HG03095 (cell line): ENCODE measurements around the gene CLEC2L.

Experiments used
- ATAC-seq: cut with Tn5 transposase; IDR thresholded peaks from one replicate; pipeline ENCODE4 v1.9.1; 2021; ENCODE audit warnings: moderate library complexity; ENCODE audit not compliant: unreplicated experiment

The CLEC2L gene

GRCh38 chr7:139573871-139574270, 50.4 kb downstream of the CLEC2L start:
- ATAC-seq, result no peak

DNA sequence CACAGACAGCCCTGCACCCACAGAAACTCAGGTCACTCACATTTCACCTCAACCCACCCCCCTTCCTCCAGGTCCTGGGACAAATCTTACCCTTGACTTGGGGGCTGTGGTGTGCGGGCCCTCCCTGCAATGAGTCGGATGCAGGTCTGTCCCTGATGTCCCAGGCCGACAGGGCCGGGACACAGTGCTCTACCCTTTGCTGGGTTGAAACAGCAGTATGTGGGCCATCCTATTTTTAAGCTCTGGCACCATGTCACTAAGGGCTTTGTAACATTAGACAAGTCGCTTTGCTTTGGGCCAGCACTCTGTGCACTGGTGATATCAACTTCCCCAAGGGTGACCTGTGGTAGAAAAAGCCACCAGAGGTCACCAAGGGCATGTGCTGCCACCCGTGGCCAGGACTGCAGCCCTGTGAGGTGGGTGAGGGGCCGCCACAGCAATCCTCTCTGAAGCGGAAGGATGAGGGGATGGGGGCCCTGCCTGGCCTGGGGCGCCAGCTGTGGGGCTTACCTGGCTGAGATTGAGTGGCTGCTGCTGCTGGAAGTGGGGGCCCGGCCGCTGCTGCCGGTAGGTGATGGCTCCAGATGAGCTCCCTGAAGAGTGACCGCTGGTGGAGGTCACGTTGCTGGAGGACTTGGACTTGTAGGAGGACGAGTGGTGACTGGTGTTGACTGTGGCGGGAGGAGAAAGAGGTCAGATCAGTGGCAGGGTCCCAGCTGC, 51.3 kb downstream of the CLEC2L start:
- ATAC-seq, result no peak

GRCh38 chr7:139575338-139575680, 51.8 kb downstream of the CLEC2L start:
- no peak for ATAC-seq

- ATAC-seq, result no peak
These were observed 52.9 kb downstream of the CLEC2L start for GRCh38 chr7:139576179-139576973.

GRCh38 chr7:139580435-139580834, 57.0 kb downstream of the CLEC2L start:
- ATAC-seq, result no peak

DNA sequence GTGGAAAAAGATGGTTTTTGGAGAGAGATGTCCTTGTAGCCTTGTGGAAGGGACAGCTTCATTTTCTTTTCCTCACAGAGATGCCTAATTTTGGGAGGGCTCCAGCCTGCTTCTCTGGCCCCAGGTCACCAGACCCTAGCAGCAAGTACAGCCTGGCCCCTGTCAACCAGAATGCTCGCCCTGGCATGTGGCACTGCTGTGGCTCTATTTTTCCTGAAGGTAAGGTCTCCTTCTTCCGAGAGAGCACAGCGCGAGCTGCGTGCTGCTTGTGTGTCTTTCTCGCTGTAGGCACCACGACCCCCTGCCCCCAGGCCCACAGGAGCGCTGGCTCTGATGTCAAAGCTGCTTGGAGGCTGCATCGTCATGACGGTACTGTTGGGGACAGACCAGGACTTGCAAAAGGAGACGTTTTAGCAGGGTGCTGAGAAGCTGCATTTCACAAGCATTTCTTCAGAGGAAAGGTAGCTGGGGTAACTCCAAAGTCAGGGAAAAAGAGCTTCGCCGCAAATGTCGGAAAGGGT, 58.7 kb downstream of the CLEC2L start:
- no peak for ATAC-seq

DNA sequence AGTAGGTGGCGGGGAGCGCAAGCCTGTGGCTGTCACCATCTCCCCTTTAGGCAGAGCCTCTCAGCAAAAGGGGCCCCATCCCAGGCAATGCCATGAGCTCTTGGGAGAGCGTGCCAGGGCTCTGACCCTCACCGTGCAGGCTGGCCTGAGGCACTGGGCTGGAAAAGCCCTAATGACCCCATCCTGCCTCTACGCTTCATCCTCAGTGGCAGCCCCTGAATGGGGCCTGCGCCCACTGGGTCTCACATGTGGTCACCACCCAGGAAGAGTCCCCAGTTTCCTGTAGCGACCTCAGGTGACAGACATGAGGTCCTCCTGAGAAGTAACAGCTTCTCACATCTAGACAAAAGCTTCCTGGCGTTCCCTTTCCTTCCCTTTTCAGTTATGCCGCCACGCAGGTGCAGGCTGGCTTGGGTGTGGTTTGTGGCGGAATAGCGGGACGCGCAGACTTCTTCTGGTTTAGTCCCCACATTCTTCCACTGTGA, 59.2 kb downstream of the CLEC2L start:
- no peak for ATAC-seq

GRCh38 chr7:139583826-139584553, 60.5 kb downstream of the CLEC2L start:
- ATAC-seq, result no peak

- no peak for ATAC-seq
These were observed 61.6 kb downstream of the CLEC2L start for GRCh38 chr7:139585042-139585441.

GRCh38 chr7:139586286-139586685, 62.8 kb downstream of the CLEC2L start:
- ATAC-seq, result no peak

GRCh38 chr7:139587535-139587934, 64.0 kb downstream of the CLEC2L start:
- no peak for ATAC-seq

- ATAC-seq, result no peak
These were observed 65.1 kb downstream of the CLEC2L start for GRCh38 chr7:139588632-139589031.

- ATAC-seq, result no peak
These were observed 66.0 kb downstream of the CLEC2L start for GRCh38 chr7:139589474-139589873.

DNA sequence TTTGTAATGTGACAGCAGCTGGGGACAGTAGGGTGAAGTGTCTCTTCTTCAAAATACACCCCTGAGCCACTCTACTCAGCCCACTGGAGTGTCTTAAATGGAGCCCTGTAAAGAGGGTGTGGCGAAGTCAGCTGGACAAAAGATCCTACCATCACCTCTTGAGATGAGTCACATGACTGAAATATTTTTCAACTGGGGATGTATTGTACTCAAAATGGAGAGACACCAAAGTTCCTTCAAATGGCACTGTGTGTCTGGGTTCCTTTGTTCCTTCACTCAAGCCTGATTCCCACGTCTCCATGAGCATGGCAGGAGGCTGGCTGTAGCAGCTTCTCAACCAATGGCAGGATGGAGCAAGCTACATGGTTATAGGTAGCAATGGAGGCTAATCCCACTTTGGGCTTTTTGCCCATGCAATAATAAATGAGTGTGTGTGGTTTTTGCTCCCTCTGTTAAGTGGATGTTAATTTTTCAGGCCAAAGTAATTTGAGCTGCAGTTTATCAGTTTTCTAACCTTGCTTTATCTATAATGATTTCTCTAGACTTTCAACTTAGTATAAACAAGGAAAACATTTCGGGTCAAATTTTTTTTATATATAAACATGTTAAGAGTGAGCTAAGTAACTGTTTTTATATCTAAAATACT, 68.2 kb downstream of the CLEC2L start:
- ATAC-seq, result no peak

- no peak for ATAC-seq
These were observed 69.4 kb downstream of the CLEC2L start for GRCh38 chr7:139592801-139593461.

- ATAC-seq, result no peak
These were observed 70.6 kb downstream of the CLEC2L start for GRCh38 chr7:139594090-139594489.
